Cerebellar cortex (tissue), 1 donor: ENCODE data around the gene ALG13.
"Not testable (repeated sequence)": the region's sequence is repeated elsewhere in the genome, so short reads cannot be mapped to it uniquely, and the experiment has no call there.

Experiments used
- DNase-seq: peaks from one replicate; pipeline ENCODE4 v3.0.0-alpha.2; 2015; ENCODE audit warnings: low spot score

The ALG13 gene

DNA sequence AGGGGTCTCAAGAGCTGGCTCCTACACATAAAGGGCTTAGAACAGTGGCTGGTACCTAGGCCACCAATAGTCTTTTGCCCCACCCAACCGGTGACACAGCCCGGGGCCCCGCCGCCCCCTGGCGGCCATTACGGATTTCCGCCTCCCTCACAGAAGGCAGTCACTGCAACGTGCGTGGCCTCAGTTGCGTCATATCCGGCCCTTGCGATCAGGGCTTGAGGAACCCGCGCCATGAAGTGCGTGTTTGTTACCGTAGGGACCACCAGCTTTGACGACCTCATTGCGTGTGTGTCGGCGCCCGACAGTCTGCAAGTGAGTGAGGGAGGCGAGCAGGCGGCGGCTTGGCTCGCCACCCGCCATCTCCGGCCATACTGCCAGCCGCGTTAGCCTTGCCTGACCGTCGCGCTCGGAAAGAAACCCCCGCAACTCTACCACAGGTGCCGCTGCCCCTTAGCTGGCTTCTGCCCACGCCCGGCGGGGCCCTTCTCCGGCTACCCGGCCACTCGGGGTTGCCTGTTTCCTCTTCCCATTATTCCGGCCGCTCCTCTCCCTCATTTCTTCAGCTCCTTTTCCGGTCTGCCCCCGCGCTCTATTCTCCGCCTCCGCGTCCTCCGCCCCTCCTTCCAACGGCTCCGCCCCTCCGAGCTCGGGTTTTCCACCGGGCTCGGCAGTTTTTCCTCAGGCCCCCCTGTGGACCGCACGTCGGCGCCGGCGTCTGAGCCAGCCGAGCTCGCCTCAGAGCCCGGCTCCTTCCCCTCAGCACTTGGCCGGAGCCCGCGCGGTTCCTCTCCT is at the start of gene ALG13:
ALG13 (plus strand) TSS at position 183 of the 792 bp plus-strand sequence; CDS start at position 232, 49 bp downstream.
- DNase-seq: peak; percentile 86

DNA sequence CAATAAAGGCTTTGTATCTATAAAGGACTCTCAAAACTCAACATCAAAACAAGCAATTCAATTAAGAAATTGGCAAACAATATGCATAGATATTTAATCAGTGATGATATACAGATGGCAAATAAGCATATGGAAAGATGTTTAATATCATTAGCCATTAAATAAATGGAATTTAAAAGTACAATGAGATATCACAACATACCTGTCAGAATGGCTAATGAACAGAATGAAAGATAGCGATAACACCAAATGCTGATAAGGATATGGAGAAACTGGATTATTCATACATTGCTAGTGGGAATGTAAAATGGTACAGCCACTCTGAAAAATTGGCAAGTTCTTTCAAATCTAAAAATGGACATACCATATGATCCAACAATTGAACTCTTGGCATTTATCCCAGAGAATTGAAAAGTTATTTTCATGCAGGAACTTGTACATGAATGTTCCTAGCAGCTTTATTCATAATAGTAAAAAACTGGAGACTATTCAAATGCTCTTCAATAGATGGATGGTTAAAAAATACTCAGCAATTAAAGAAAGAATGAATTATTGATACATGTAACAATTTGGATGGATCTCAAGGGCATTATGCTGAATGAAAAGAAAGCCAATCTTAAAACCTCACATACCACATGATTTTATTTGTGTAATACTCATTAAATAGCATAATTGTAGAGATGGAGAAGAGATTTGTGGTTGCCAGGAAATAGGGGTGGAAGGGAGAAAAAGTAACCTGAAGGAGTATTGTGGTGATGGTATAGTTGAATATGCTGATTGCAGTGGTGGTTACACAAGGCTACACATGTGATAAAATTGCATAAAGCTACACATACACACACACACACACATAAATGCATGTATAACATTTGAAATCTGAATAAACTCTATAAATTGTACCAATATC is 45.9 kb upstream of the ALG13 start:
- DNase-seq: no peak

DNA sequence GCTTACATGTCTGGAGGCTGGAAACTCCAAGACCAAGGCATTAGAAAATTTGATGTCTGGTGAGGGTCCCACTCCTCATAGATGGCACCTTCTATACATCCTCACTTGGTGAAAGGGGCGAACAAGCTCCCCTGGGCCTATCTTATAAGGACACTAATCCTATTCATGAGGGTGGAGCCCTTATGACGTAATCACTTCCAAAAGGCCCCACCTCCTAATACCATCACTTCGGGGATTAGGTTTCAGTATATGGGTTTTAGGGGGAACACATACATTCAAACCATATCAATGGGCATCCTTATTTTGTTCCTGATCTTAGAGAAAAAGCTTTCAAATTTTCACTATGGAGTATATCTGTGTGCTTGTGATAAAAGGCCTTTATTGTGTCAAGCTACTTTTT is 39.0 kb upstream of the ALG13 start:
- no peak for DNase-seq

- not testable (repeated sequence) for DNase-seq
Measured at GRCh38 chrX:111645165-111645564, 35.8 kb upstream of the ALG13 start.

DNA sequence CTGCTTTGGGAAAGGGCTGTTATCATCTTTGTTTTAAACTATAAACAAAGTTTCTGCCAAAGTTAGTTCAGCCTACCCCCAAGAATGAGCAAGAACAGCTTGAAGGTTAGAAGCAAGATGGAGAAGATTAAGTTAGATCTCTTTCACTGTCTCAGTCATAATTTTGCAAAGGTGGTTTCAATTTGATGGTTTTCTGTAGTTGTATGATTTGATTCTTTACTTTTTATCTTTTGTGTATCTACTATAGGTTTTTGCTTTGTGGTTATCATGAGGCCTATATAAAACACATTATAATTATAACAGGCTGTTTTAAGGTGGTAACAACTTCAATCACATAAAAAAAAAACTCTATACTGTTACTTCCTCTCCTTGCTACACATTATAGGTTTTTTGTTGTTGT is 35.4 kb upstream of the ALG13 start:
- no peak for DNase-seq

GRCh38 chrX:111646515-111646914 is 34.5 kb upstream of the ALG13 start:
- no peak for DNase-seq

- no peak for DNase-seq
Measured at GRCh38 chrX:111648802-111649201, 32.2 kb upstream of the ALG13 start.

DNA sequence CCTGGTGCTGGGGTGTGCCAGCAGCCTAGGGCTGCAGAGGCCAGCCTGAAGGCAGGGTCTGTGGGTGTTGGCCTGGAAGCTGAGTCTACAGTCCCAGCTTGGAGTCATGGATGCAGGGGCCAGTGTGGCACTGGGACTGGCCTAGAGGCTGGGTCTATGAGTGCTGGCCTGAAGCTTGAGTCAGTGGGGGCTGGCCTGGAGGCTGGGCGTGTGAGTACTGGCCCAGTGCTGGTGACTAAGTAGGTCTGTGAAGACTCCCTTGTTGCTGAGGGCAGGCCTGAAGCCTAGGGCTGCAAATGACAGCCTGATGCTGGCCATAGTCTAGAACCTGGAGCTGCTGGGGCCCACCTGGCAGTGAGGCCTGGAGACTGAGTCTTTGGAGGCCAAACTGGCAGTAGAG is 31.3 kb upstream of the ALG13 start:
- no peak for DNase-seq

DNA sequence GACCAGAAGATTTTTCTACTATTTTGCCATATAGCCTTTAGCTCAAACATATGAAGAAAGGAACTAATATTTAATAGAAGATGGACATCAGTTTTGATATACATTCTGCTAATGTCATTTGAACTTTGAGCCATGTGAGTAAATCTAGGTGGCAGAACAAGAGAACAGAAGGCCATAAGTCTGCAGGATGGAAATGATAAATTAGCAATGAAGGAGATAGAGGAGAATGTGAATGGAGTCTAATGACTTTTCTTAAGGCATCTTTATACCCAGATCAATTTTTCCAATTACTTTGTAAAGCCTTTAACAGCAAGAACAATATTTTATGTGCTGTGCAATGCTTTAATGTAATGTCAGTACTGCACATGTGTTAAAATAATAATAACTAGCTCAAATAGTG is 30.1 kb upstream of the ALG13 start:
- no peak for DNase-seq

GRCh38 chrX:111652719-111653118 is 28.3 kb upstream of the ALG13 start:
- DNase-seq: no peak

DNA sequence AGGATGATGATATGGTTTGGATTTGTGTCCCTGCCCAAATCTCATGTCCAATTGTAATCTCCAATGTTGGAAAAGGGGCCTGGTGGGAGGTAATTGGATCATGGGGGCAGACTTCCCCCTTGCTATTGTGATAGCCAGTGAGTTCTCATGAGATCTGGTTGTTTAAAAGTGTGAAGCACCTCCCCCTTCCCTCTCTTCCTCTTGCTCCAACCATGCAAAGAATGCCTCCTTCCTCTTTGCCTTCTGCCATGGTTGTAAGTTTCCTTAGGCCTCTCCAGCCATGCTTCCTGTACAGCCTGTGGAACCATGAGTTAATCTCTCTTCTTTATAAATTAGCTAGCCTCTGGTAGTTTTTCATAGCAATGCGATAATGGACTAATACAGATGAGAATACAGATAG is 19.7 kb upstream of the ALG13 start:
- no peak for DNase-seq

DNA sequence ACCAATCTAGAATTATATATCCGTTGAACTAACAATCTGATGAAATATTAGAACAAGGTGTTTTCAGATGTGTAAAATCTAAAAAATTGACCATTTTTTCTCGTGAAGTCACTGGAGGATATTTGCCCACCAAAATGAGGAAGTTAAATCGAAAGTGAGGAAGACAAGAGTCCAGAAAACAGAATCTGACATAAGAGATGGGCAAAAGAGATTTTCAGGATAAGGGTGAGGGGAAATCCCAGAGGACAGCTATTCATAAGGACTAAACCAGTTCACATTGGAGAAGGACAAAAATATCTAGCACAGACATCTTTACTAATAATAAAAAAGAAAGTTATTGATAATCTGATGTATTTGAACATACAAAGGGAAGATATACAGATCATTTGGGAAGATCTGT is 18.7 kb upstream of the ALG13 start:
- no peak for DNase-seq

DNA sequence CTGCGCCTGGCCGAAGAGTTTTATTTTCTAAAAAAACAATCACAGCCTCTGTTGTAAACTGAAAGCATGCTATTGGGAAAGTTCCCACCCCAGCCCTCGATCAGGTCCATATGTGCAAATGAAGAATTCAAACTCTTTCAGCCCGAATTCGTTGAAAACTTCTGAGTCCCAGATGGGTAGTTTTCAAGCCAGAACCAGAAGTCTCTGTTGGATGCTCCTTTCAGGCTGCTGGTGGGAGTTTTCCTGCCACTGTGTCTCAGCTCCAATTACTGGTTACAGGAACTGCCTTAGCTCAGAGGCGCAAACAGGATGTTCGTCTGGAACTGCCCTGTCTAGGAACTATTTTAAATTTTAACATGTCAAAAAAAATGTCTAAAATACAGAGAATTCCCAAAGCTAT is 9.3 kb upstream of the ALG13 start:
- DNase-seq: no peak

- no peak for DNase-seq
Measured at GRCh38 chrX:111687305-111687704, 6.3 kb downstream of the ALG13 start.

DNA sequence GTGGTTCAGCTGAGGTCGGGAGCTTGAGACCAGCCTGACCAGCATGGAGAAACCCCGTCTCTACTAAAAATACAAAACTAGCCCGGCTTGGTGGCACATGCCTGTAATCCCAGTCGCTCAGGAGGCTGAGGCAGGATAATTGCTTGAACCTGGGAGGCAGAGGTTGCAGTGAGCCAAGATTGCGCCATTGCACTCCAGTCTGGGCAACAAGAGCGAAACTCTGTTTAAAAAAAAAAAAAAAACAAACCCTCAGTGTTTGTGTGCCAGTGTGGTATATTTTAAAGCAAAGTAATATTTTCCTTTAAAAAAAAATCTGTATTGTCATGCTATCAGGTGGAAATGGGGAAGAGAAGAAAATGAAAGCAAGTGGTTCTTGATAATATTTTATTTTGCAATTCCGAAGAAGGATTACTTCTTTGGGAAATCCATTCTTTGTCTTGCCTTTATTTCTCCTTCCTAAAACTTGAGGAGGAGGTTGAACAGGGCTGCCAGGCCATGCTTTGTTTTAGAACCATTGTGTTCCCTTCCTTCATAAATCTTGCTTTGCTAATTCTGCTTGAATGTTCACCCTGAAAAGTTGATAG is 14.4 kb downstream of the ALG13 start:
- DNase-seq: no peak

GRCh38 chrX:111719426-111720210 is 38.6 kb downstream of the ALG13 start:
- peak; percentile 11 for DNase-seq

DNA sequence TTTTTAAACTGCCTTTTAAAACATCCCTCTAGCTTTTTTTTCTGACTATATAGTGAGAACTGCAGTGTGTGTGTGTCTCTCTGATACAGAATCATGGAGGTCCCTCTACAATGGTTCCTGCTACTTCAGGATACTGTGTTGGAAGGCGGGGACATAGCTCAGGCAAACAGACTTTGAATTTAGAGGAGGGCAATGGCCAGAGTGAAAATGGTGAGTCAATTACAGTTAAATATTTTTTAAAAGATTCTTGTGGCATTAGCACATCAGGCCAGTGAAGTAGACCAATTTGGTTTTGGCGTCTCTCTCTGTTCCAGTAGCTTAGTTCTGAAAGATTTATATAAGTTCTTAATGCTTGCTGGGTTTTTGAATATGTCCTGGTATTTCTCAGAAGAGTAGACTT is 47.1 kb downstream of the ALG13 start:
- no peak for DNase-seq

DNA sequence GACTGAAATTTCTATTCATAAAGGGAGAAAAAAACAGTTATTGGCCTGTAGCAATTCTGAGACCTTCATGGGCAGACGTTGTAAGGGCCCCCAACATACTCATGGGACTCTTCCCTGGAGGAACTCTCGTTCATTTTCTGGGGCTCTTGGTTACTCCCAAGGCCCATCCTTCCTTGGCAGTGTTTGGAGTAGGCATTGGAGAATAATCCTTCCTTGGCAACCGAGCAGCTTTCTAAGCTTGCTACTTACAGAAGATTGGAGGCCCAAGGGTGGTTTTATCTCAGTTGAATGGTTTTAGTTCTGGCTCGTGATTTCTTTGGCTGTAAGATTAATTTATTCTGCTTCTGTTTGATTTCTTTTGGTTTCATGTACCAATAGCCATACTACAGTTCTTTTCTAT is 50.4 kb downstream of the ALG13 start:
- DNase-seq: no peak

- no peak for DNase-seq
Measured at GRCh38 chrX:111736571-111736970, 55.6 kb downstream of the ALG13 start.

DNA sequence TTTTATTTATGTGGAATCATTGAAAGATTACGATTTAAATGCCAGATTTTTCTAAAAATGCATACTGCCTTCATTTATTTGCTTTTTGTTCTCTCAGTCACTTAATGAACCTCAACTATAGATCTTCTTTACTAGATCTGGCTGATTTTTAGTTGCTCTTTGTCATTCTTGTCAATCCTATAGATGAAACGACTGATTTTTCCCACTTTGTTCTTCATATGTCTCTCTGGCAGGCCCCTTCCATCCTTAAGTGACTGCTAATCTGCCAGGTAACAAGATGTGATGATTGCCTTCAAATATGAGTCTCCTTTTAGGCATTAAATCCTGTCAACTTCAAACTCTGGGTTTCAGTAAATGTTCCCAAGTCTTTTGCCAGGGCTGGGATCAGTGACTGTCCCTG is 61.0 kb downstream of the ALG13 start:
- DNase-seq: no peak

- no peak for DNase-seq
Measured at GRCh38 chrX:111743316-111743715, 62.3 kb downstream of the ALG13 start.

GRCh38 chrX:111756486-111756885 is 75.5 kb downstream of the ALG13 start:
- DNase-seq: no peak
